HEK293 (cell line): ENCODE data around the gene ATP13A2.

Experiments used
- HOXA7 ChIP-seq: sonication (generic); formaldehyde crosslinking; IDR thresholded peaks from 2 replicates; pipeline ENCODE4 v1.8.1; 2022; ENCODE audit warnings: missing genetic modification reagents, borderline replicate concordance
- MZF1 ChIP-seq: fragments of 450-650 bp; formaldehyde crosslinking; IDR thresholded peaks from 2 replicates; pipeline ENCODE4 v1.5.1; 2017; ENCODE audit warnings: missing biosample characterization, missing genetic modification characterization, borderline replicate concordance
- ZBTB1 ChIP-seq: fragments of 450-650 bp; formaldehyde crosslinking; IDR thresholded peaks from 2 replicates; pipeline ENCODE4 v1.5.1; 2016; ENCODE audit warnings: missing biosample characterization, missing genetic modification characterization
- ZBTB10 ChIP-seq: fragments of 450-650 bp; formaldehyde crosslinking; IDR thresholded peaks from 2 replicates; pipeline ENCODE4 v1.5.1; 2016; ENCODE audit warnings: missing biosample characterization, missing genetic modification characterization
- ZNF132 ChIP-seq: fragments of 450-650 bp; formaldehyde crosslinking; IDR thresholded peaks from 2 replicates; pipeline ENCODE4 v1.5.1; 2017; ENCODE audit warnings: missing biosample characterization, missing genetic modification characterization, borderline replicate concordance
- ZNF24 ChIP-seq: fragments of 450-650 bp; formaldehyde crosslinking; IDR thresholded peaks from 2 replicates; pipeline ENCODE4 v1.5.1; 2016; ENCODE audit warnings: missing biosample characterization, missing genetic modification characterization
- ZNF324 ChIP-seq: fragments of 450-650 bp; formaldehyde crosslinking; IDR thresholded peaks from 2 replicates; pipeline ENCODE4 v1.5.1; 2016; ENCODE audit warnings: missing biosample characterization, missing genetic modification characterization
- ZNF510 ChIP-seq: fragments of 450-650 bp; formaldehyde crosslinking; IDR thresholded peaks from 2 replicates; pipeline ENCODE4 v1.5.1; 2018; ENCODE audit warnings: mild to moderate bottlenecking, missing genetic modification characterization, missing biosample characterization; ENCODE audit not compliant: insufficient replicate concordance
- ZNF768 ChIP-seq: fragments of 450-650 bp; formaldehyde crosslinking; IDR thresholded peaks from 2 replicates; pipeline ENCODE4 v1.5.1; 2018; ENCODE audit warnings: missing biosample characterization, mild to moderate bottlenecking, missing genetic modification characterization
- ZNF830 ChIP-seq: fragments of 450-650 bp; IDR thresholded peaks from 2 replicates; pipeline ENCODE4 v1.5.0; 2018; ENCODE audit warnings: missing biosample characterization, missing genetic modification characterization, low read depth, mild to moderate bottlenecking, moderate library complexity
- ZNF843 ChIP-seq: fragments of 450-650 bp; formaldehyde crosslinking; IDR thresholded peaks from 2 replicates; pipeline ENCODE4 v1.5.1; 2016; ENCODE audit warnings: missing biosample characterization, missing genetic modification characterization
- TF ChIP-seq, protein P1 (sequence below): fragments of 450-650 bp; formaldehyde crosslinking; IDR thresholded peaks from 2 replicates; pipeline ENCODE4 v1.5.1; 2016; ENCODE audit warnings: missing biosample characterization, missing genetic modification characterization

DNA sequence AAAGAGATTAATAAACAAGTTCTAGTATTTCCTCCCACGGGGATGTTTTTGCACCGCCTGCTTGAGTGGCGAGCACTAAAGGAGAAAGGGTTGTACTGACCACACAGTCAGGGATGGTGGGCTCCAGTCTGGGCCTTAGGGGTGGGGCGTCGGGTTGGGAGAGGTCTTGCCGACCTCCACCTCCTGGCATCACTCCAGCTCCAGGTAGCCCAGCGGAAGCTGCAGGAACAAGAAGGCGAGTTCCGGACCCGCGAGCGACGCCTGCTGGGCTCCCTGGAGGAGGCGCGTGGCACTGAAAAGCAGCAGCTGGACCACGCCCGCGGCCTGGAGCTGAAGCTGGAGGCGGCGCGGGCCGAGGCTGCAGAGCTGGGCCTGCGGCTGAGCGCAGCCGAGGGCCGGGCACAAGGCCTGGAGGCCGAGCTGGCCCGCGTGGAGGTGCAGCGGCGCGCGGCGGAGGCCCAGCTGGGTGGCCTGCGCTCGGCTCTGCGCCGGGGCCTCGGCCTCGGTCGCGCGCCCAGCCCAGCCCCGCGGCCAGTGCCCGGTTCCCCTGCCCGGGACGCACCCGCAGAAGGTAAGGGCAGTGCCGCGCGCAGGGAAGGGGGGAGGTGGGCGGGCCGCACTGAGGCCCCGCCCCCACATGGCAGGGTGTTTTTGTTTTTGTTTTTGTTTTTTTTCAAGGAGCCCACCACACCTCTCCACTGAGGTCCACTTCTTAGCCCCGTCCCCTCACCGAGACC, 51.0 kb downstream of the ATP13A2 start:
- no peak; the same call in 1 of the 2 replicates for TF ChIP-seq ZNF843
- TF ChIP-seq ZNF510: no peak
- TF ChIP-seq, protein P1, sequence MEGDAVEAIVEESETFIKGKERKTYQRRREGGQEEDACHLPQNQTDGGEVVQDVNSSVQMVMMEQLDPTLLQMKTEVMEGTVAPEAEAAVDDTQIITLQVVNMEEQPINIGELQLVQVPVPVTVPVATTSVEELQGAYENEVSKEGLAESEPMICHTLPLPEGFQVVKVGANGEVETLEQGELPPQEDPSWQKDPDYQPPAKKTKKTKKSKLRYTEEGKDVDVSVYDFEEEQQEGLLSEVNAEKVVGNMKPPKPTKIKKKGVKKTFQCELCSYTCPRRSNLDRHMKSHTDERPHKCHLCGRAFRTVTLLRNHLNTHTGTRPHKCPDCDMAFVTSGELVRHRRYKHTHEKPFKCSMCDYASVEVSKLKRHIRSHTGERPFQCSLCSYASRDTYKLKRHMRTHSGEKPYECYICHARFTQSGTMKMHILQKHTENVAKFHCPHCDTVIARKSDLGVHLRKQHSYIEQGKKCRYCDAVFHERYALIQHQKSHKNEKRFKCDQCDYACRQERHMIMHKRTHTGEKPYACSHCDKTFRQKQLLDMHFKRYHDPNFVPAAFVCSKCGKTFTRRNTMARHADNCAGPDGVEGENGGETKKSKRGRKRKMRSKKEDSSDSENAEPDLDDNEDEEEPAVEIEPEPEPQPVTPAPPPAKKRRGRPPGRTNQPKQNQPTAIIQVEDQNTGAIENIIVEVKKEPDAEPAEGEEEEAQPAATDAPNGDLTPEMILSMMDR (tag by site-specific recombination): peak; percentile 94
- TF ChIP-seq ZBTB10 (tag by site-specific recombination): no peak
- TF ChIP-seq HOXA7: no peak
- no peak for TF ChIP-seq ZNF24 (tag by site-specific recombination)
- TF ChIP-seq ZBTB1: no peak
- no peak for TF ChIP-seq ZNF132 (tag by site-specific recombination)
- TF ChIP-seq ZNF324 (tag by site-specific recombination): no peak
- no peak for TF ChIP-seq ZNF768 (tag by site-specific recombination)
- TF ChIP-seq MZF1 (tag by site-specific recombination): no peak
- no peak for TF ChIP-seq ZNF830 (tag by site-specific recombination)
